GM23248 (cell line): ENCODE data around the gene IFTAP. TPM values are rescaled to one million over a fixed set of nuclear protein-coding genes. Genes with fewer than 3 reads are reported as not detected.

ENCODE experiments used
- DNase-seq: peaks from one replicate; pipeline ENCODE4 v3.0.0-alpha.2; 2015
- H2AFZ ChIP-seq: fragments of 200-600 bp; sonication (generic); 2 replicates; pipeline ENCODE4 v1.6.1; 2016; ENCODE audit warnings: antibody characterized with exemption
- H3F3A ChIP-seq: fragments of 200-600 bp; sonication (generic); 2 replicates; pipeline ENCODE4 v1.6.1; 2016; ENCODE audit warnings: mild to moderate bottlenecking, antibody characterized with exemption, mixed run types; ENCODE audit not compliant: insufficient read depth
- H3K27ac ChIP-seq: fragments of 200-600 bp; sonication (generic); 2 replicates; pipeline ENCODE4 v1.5.1; 2016; ENCODE audit warnings: mild to moderate bottlenecking
- H3K27me3 ChIP-seq: fragments of 200-600 bp; sonication (generic); replicated peaks from 2 replicates; pipeline ENCODE4 v1.6.1; 2016; ENCODE audit warnings: mild to moderate bottlenecking; ENCODE audit not compliant: insufficient read depth
- H3K36me3 ChIP-seq: fragments of 200-600 bp; sonication (generic); 2 replicates; pipeline ENCODE4 v1.6.1; 2016; ENCODE audit warnings: low read depth, mild to moderate bottlenecking
- H3K4me1 ChIP-seq: fragments of 200-600 bp; sonication (generic); 2 replicates; pipeline ENCODE4 v1.6.1; 2016; ENCODE audit warnings: mild to moderate bottlenecking; ENCODE audit not compliant: insufficient read depth
- H3K4me2 ChIP-seq: fragments of 200-600 bp; sonication (generic); one replicate; pipeline ENCODE4 v1.6.1; 2016; ENCODE audit warnings: mild to moderate bottlenecking; ENCODE audit not compliant: unreplicated experiment
- H3K4me3 ChIP-seq: fragments of 200-600 bp; sonication (generic); 2 replicates; pipeline ENCODE4 v1.5.1; 2016; ENCODE audit warnings: mild to moderate bottlenecking
- H3K79me2 ChIP-seq: fragments of 200-600 bp; sonication (generic); 2 replicates; pipeline ENCODE4 v1.6.1; 2016; ENCODE audit warnings: mild to moderate bottlenecking; ENCODE audit not compliant: insufficient read depth
- H3K9ac ChIP-seq: fragments of 200-600 bp; sonication (generic); 2 replicates; pipeline ENCODE4 v1.6.1; 2016; ENCODE audit warnings: mild to moderate bottlenecking
- H3K9me2 ChIP-seq: fragments of 200-600 bp; sonication (generic); 2 replicates; pipeline ENCODE4 v1.6.1; 2016; ENCODE audit warnings: mixed run types, mild to moderate bottlenecking, moderate library complexity; ENCODE audit not compliant: insufficient read depth
- H3K9me3 ChIP-seq: fragments of 200-600 bp; sonication (generic); one replicate; pipeline ENCODE4 v1.6.1; 2017; ENCODE audit warnings: low read depth
- H4K20me1 ChIP-seq: fragments of 200-600 bp; sonication (generic); 2 replicates; pipeline ENCODE4 v1.6.0; 2016; ENCODE audit not compliant: insufficient read depth
- EZH2 ChIP-seq: fragments of 200-600 bp; sonication (generic); IDR thresholded peaks from 2 replicates; pipeline ENCODE4 v1.6.1; 2018; ENCODE audit warnings: antibody characterized with exemption, mild to moderate bottlenecking; ENCODE audit not compliant: insufficient read depth, poor library complexity, severe bottlenecking
- EZH2phosphoT487 ChIP-seq: fragments of 200-600 bp; sonication (generic); IDR thresholded peaks from 2 replicates; pipeline ENCODE4 v1.6.1; 2018; ENCODE audit warnings: antibody characterized with exemption, moderate library complexity, mild to moderate bottlenecking, low read depth; ENCODE audit not compliant: insufficient read depth
- WGBS, 2 experiments: methylation state at CpG; one replicate each; pipeline ENCODE4 v1.1.6; 2015 to 2017; ENCODE audit warnings: low lambda C conversion rate in 2 of 2, low coverage in 1 of 2; ENCODE audit errors: missing lambda C conversion rate in 2 of 2; 5-methylcytosine and 5-hydroxymethylcytosine counted together
- in situ Hi-C: fragments of 300-500 bp; cut with MboI; formaldehyde crosslinking; loops from 2 replicates; pipeline ENCODE4 v1.15.0; 2020
- polyA plus RNA-seq: library from polyadenylated mRNA; unstranded; fragments of >200 nt; fragmentation: Nextera tagmentation; extraction: Ambion mirVana; gene quantifications from 2 replicates; pipeline ENCODE4 v1.2.1, GENCODE V29; 2016
- total RNA-seq: library from RNA; depleted of rRNA; stranded (reverse); fragments of >200 nt; shearing (Covaris generic); gene quantifications from 2 replicates; pipeline ENCODE4 v1.2.3, GENCODE V29; 2014

The IFTAP gene
- total and polyA plus RNA-seq, 2 experiments from 2014 or later: 27.1 to 27.5 TPM

DNA sequence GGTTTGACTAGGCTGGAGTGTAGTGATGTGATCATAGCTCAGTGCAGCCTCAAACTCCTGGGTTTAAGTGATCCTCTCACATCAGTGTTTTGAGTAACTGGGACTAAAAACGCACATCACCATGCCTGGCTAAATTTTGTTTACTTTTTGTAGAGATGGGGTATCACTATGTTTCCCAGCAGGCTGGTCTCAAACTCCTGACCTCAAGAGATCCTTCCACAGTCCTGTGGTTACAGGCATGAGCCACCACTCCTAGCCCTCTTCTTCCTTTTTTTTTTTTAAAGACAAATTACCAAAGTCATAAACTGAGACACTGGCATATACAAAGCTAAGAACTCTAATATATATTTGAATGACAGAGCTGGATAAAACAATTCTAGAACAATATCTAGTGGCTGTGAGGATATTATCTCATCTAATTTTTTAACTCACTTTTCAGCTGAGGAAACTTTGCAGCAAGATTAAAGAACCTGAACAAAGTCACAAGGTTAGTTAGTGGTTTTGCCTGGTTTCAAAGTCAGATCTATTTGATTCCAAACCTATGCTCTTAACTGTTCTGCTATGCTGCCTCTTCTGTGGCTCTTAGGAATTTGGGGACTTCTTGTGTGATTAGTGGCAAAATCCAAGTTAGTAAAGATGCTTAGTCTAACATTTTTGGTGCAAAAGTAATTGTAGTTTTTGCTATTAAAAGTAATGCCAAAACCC, 99.0 kb downstream of the IFTAP start:
- no peaks in the 10 kb centered on the region for H3F3A ChIP-seq
- WGBS, 2 experiments: 14 to 18% methylated on average over 1 of the region's 1 CpG
- H3K4me3 ChIP-seq: no peak overlapping the region
- no peak overlapping the region for H3K27ac ChIP-seq
- no peak for DNase-seq
- H3K27me3 ChIP-seq: peaks cover 56% of the 10 kb centered on the region
- TF ChIP-seq EZH2: no peak
- in situ Hi-C loops: no loop called here
- no peak overlapping the region for H2AFZ ChIP-seq
- no peaks in the 10 kb centered on the region for H3K9me3 ChIP-seq
- no peak overlapping the region for H3K9ac ChIP-seq
- H4K20me1 ChIP-seq: no peaks in the 10 kb centered on the region
- H3K36me3 ChIP-seq: no peaks in the 10 kb centered on the region
- H3K4me2 ChIP-seq: no peak overlapping the region
- H3K4me1 ChIP-seq: no peaks in the 10 kb centered on the region
- no peaks in the 10 kb centered on the region for H3K79me2 ChIP-seq
- H3K9me2 ChIP-seq: no peaks in the 10 kb centered on the region

DNA sequence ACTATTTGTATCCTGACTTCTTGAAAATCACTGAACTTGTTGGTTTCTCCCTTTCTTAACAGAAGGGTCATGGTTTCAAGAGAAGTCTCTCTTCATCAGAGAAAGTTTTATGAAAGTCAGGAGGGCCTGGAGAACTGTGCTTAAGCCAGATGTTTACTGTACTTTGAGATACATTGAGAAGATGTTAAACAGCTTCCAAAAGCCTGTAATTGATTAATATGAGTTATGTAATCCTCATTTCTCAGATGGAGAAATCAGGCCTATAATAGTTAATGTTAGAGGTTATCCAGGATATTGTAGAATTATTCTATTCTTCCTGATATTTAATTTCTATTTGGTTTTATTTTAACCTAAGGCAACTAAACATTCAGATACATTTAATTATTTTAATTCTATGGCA, 100.8 kb downstream of the IFTAP start:
- Histone ChIP-seq H3F3A (no peaks in the 10 kb centered on the region), H2AFZ (no peak overlapping the region), H3K27ac (no peak overlapping the region), H3K4me1 (no peaks in the 10 kb centered on the region), H3K4me3 (no peak overlapping the region), H3K36me3 (no peaks in the 10 kb centered on the region), H3K27me3 (peaks cover 67% of the 10 kb centered on the region), H3K9ac (no peak overlapping the region), H4K20me1 (no peaks in the 10 kb centered on the region), H3K79me2 (no peaks in the 10 kb centered on the region), H3K9me2 (no peaks in the 10 kb centered on the region), H3K4me2 (no peak overlapping the region), H3K9me3 (no peaks in the 10 kb centered on the region)
- in situ Hi-C loops: no loop called here
- TF ChIP-seq EZH2 (no peak), EZH2phosphoT487 (no peak)
- no peak for DNase-seq

DNA sequence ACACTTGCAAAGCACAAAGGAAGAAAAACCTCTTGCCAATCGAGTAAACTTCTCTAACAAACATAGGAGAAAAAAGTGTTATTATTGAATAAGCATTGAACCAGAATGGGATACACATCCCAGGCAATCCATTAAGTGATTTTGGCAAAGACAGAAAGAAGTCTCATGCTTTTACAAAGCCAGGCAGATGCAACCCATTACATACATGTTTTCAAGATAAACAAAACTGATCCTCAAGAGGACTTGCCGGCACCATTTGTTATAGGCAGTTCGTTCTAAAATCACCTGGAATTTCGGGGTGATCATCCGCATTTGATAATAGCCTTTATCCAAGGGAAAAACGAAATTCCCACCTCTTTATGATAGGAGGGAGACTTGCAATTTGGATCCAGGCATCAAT, 101.3 kb downstream of the IFTAP start:
- Histone ChIP-seq H3K79me2 (no peaks in the 10 kb centered on the region), H3K27me3 (peaks cover 67% of the 10 kb centered on the region), H3K4me2 (no peak overlapping the region), H3K9ac (no peak overlapping the region), H3K27ac (no peak overlapping the region), H3K9me3 (no peaks in the 10 kb centered on the region), H3K4me1 (no peaks in the 10 kb centered on the region), H3F3A (no peaks in the 10 kb centered on the region), H2AFZ (no peak overlapping the region), H4K20me1 (no peaks in the 10 kb centered on the region), H3K4me3 (no peak overlapping the region), H3K9me2 (no peaks in the 10 kb centered on the region), H3K36me3 (no peaks in the 10 kb centered on the region)
- DNase-seq: no peak
- TF ChIP-seq EZH2phosphoT487 (no peak), EZH2 (no peak)
- 4 to 5% methylated on average over 6 of the region's 6 CpGs for WGBS, 2 experiments
- in situ Hi-C loops: no loop called here

DNA sequence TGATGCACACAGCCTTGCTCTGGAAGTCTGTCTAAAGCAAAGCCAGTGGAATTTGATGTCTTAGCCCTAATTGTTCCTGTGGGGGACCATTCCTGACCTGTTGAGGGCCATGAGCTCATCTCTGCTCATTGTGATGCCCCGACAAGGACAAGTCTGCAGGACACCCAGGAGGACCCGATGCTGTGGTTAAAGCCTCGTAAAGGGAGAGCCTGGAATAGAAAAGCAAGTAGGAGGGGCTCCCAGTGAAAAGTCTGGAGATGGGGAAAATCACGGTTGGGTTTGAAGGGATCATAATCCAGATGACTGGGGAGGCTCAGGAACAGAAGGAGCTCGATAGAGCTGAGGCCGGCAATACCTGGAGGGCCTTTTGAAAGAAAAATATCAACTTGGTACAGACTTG, 102.2 kb downstream of the IFTAP start:
- TF ChIP-seq EZH2phosphoT487 (no peak), EZH2 (no peak)
- no peak overlapping the region for H3K4me2 ChIP-seq
- no peak for DNase-seq
- H4K20me1 ChIP-seq: no peaks in the 10 kb centered on the region
- no peaks in the 10 kb centered on the region for H3K36me3 ChIP-seq
- H3K4me1 ChIP-seq: no peaks in the 10 kb centered on the region
- WGBS, 2 experiments: 36 to 44% methylated on average over 6 of the region's 6 CpGs
- no peak overlapping the region for H2AFZ ChIP-seq
- H3K9me2 ChIP-seq: no peaks in the 10 kb centered on the region
- H3K9me3 ChIP-seq: no peaks in the 10 kb centered on the region
- H3K27ac ChIP-seq: no peak overlapping the region
- H3K27me3 ChIP-seq: peaks cover 69% of the 10 kb centered on the region
- H3K9ac ChIP-seq: no peak overlapping the region
- no peak overlapping the region for H3K4me3 ChIP-seq
- no peaks in the 10 kb centered on the region for H3K79me2 ChIP-seq
- no peaks in the 10 kb centered on the region for H3F3A ChIP-seq
- in situ Hi-C loops: no loop called here

DNA sequence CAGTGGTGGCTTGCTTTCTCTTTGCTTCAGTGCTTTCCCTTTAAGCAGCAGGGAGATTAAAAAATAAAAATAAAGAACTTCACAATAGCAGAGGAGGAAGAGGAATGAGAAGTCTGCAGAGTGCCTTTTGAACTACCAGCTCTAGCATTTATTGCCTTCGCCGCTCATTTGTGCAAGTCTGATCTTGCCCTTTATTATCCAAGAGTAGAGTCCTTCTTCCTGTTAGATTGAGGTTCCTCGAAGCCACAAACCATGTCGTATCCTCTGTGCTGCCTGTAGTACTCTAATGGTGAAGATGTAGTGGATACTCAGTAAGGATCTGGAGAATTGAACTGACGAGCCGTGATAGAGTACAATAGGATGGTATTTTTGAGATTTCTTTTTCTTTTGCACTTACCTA, 105.0 kb downstream of the IFTAP start:
- H3K36me3 ChIP-seq: no peaks in the 10 kb centered on the region
- no peak for DNase-seq
- H3K9me2 ChIP-seq: no peaks in the 10 kb centered on the region
- no peaks in the 10 kb centered on the region for H3F3A ChIP-seq
- H2AFZ ChIP-seq: no peak overlapping the region
- 60% methylated on average over 6 of the region's 6 CpGs for WGBS, 2 experiments
- no peak overlapping the region for H3K4me3 ChIP-seq
- H3K27me3 ChIP-seq: peaks cover 49% of the 10 kb centered on the region
- TF ChIP-seq EZH2 (no peak), EZH2phosphoT487 (no peak)
- H3K4me1 ChIP-seq: no peaks in the 10 kb centered on the region
- no peak overlapping the region for H3K9ac ChIP-seq
- no peak overlapping the region for H3K4me2 ChIP-seq
- H3K79me2 ChIP-seq: no peaks in the 10 kb centered on the region
- no peaks in the 10 kb centered on the region for H3K9me3 ChIP-seq
- in situ Hi-C loops: no loop called here
- no peaks in the 10 kb centered on the region for H4K20me1 ChIP-seq
- no peak overlapping the region for H3K27ac ChIP-seq
